ENCODE results near the gene IFNK.

Gene IFNK

DNA sequence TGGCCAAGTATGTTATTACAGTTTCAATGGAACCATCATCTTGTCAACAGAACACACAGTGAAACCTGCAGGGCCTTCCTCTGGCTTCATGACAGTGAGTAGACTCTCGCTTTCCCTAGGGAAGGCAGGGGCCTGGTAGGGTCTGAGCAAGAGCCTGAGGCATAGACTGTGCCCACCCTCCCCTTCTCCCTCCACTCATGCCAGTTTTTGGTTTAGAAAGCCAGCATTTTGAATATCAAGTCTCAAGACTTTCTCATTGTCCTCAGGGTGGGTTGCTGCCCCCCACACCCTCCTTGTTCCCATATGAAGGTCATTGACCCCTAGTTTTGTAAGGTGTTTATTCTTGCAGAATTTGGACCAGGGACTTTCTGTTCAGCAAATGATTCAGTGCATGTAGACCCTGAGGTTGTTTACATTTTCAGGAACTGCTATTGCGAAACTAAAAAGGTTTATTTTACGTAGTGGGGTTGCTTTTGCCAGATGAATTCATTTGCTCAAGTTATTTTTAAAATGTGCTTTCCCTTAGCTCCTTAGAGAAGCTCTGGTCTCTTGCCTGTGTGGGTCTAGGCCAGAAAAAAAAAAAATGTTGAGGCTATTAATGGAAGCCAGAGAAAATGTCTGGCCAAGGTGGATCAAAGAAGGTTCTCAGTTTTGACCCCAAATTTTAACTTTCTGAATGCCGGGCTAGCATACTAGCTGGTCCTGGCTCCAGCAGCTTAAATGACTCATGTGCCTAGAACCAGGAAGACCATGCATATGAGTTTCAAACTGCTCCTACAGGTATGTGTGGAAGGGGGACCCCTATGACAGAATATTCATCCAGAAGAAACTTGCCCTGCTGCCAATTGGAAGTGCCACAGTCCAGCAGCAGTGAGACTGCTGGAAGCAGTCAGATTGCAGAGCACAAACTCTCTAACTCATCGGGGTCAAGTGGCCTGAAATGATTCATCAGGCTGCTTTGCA is 15.7 kb downstream of the IFNK start:
- DNase-seq, result no peak

DNA sequence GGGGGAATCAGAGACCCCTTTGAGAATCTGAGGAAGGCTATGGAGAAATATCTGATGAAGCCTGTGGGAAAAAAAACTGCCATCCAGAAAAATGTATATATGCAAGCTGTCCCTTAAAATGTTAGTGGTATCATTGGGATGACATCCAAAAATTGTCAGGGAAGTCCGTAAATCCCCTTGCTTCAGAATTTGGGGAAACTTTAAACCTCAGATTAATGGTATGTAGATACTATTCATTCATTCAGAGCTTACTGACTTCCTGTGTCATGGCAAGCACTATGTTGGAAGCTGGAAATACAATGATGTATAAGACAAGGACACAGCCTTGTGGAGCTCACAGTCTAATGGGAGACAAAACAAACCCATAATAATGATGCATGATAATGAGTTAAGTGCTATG is 16.4 kb downstream of the IFNK start:
- no peak for DNase-seq

DNA sequence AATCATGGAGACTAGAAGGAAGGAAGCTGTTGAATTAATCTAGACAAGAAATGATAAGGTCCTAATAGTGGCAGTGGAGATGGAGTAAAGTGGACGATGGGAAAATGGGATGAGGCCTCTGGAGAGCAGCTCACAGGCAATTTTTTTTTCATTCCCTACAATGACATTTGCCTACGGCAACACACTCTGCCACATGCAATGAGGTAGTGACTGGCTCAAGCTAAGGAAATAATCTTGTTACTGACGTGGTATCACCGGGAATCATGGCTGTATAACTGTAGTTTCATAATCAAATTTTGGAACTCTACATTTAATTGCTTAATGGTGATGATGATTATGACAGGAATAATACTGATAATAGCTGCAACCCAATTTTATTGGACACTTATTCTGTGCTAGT is 17.6 kb downstream of the IFNK start:
- no peak for DNase-seq

DNA sequence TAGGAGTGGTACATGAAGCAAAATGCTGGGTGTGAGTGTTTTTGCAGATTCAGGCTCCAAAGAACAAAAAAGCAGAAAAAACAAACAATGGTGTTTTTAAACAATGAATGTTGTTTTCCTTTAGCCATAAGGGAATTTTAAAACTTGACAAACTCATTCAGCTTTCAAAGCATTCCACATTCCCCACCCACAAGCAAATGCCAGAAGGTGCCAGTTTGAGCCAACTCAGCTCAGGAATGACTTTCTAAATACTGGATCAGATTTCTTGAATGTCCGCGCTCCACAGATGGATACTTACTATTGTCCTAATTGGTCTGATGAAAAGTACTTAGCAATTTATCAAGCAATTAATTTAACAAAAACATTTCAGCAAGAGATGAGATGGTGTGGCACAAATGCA is 18.4 kb downstream of the IFNK start:
- no peak for DNase-seq

GRCh38 chr9:27545471-27545870 is 21.4 kb downstream of the IFNK start:
- DNase-seq, result no peak

DNA sequence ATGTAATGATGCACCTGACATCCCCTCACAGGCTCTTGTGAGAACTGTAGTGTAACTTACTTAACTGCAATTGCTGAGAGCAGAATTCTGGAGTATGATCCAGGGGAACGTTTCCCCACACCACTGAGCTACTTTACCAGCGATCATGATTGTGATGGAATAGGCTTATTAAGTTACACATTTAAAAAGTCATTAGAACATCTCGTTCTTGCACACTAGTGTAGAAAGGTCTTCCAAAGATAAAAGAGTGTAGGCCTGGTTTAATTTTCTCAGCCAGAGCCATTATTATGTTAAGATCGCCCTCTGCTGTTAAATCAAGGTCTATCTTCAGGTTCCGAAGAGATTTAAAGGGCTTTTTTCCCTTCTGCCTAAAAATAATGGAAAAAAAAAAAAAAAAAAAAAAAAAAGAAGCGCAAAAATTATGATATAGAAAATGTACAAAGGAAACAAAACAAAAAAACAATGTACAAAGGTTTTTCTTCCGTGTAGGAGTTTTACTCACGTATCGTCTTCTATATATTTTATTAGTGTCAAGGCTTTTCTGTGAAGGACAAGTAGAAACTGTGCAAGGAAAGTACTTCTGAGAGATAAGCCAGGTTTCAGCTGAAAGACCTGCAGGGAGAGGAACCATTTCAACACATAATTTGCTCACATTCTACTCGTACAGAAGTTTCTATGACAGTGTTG is 24.1 kb downstream of the IFNK start:
- no peak for DNase-seq

GRCh38 chr9:27549196-27549755 is 25.2 kb downstream of the IFNK start:
- no peak for DNase-seq

DNA sequence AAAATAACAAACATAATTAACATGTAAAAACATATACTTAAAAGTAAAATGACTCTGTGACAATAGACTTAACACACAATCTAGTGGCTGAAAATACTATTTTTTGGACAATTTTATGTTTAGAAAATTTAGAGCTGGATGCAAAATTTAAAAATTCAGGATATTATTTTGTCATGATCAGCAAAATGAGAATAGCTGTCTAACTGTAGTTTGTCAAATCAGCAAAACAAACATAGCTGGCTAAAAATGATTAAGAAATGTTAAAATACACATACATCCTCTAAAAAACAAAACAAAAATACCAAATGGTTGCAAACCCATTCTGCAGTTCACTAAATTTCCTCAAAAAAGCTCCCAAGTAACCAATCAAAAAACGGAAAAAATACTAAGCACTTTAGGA is 30.6 kb downstream of the IFNK start:
- no peak for DNase-seq

- no peak for DNase-seq
These were observed 32.4 kb downstream of the IFNK start for GRCh38 chr9:27556470-27556869.

GRCh38 chr9:27558307-27558706 is 34.2 kb downstream of the IFNK start:
- no peak for DNase-seq

DNA sequence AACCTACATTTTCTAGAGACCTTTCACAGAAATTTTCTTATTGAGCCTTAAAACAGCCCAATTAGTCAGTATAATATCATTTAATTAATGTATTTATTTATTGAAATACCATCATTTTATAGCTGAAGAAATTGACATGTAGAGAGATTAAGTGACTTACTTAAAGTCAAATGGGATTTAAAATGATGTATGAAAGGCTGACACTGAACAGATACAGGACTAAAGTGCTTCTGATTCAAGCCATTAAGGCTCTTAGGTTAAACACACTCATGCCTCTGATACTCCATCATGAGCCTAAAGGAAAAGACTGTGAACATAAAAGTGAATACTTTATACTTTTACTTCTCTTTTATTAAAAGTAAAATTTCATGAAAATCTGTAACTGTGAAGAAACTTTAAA is 36.4 kb downstream of the IFNK start:
- no peak for DNase-seq

DNA sequence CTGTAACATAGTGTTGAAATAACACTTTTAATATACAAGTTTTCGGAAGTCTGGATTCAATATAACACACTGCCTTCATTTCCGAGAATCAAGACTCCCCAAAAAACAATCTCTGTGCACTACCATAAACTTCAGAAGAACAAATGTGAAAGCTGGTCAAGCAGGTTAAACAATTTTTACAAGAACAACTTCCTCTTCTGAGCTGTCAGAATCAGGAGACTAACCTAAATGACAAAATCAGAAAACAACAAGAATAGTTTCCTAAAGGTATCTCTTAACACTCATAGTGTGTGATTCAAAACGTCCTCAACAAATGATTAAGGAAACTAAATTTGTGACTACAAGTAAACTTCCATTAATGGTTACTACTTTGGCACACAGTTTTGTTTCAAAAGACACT is 37.6 kb downstream of the IFNK start:
- DNase-seq, result no peak

DNA sequence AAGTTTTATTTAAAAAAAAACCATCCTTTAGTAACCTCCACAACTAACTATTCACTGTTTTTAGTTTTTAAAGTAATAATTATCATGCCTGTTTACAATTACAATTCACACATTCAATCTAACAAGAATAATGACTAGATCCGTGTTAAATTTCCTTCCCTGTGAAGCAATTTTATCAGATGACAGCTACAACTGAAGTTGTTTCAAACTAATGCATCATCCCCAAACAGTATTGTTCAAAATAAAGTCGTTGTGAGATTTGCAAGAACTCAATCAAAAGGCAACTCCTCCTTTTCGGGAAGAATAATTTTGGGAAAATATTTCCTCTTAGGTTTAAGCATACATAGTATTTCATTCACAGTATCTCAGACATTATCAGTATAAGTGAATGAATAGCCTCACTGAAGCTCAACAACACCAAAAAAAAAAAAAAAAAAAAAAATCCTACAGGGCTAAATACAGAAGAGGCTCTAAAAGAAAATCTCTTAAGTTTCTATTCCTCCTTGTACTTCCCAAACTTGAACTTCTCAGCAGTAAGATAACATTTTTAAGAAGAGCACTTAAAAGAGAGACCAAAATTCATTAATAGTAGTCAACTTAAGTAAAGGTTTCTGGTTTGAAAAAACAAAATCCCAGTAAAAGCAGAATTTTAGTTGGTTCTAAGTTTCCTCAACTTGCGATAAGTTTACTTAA is 39.8 kb downstream of the IFNK start:
- no peak for DNase-seq

GRCh38 chr9:27564670-27565069 is 40.6 kb downstream of the IFNK start:
- DNase-seq, result no peak

DNA sequence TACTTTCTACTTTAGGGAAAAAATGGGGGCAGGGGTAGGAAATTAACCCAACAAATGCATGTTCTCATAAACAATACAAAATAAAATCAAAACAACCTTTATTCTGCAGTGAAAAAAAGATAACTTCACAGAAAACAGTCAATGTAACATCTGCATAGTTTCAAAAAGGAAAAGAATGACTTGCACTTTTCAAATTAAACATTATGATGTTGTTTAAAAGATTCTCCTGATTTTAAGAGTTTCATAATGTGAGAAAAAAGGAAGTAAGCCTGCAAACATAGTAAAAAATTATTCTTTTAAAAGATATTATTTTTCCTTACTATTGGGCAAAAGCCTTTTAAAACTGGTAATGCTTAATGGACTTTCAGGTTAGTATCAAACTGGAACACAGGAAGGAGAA is 41.6 kb downstream of the IFNK start:
- DNase-seq, result no peak

- no peak for DNase-seq
These were observed 42.0 kb downstream of the IFNK start for GRCh38 chr9:27566118-27566517.

DNA sequence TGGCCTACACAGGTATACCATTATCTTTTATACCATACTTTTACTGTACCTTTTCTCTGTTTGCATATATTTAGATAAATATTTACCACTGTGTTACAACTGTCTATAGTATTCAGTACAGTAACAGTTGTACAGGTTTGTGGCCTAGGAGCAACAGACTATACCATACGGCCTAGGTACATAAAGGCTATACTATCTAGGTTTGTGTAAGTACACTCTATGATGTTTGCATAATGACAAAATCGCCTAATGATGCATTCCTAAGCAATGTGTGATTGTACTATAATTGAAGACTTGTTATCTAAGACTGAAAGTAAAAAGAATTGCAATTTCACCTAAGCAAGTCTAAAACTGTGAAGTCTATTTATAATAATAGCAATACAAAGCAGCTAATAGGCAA is 45.3 kb downstream of the IFNK start:
- no peak for DNase-seq

DNA sequence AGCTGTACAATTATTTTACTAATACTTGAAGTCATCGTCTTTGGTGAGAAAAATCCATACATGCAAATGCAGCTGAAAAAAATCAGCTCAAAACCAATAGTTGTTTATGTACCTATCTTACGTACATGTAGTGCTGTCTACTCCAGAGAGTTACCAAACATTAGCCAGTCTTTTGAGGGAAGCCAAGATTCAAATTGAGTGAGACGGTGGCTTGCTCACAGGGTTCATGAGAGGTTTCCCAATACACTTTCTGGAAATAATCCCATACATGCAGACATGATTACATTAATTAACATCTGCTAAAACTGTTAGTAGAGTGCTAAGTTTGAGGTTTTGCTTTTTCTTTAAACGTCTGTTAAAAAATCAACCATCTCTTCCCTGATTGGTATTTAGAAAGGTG is 46.9 kb downstream of the IFNK start:
- no peak for DNase-seq

DNA sequence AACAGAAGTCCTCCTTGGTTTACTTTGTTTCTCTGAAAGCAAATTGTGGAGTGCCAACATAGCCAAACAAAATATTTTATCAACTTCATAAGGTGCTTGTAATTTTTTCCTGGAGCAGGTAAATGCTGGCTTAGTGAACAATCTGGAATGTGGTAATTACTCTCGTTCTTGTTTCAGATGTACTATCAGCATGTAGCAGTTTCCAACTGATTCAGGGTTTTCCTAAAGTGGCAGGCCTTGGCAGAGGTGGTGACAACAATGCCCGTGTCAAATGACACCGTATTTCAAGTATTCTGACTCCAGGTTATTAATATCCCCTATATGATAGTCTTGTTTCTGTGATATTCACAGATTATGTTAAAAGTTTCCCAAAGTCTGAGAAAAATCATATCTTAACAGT is 48.0 kb downstream of the IFNK start:
- DNase-seq, result no peak

DNA sequence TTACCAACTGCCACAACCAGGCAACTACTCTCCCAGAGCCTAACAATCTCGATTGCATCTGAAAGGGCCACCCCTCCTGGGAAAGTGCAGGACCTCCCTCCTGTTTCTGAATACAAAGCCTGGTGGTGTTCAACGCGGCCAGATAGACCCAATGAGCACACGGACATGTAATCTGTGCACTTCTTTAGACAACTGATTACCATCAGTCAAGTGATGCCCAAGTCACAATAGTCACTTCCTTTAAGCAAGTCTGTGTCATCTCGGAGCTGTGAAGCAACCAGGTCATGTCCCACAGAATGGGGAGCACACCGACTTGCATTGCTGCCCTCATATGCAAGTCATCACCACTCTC is 48.5 kb downstream of the IFNK start:
- DNase-seq, result peak; percentile 72 to 83

DNA sequence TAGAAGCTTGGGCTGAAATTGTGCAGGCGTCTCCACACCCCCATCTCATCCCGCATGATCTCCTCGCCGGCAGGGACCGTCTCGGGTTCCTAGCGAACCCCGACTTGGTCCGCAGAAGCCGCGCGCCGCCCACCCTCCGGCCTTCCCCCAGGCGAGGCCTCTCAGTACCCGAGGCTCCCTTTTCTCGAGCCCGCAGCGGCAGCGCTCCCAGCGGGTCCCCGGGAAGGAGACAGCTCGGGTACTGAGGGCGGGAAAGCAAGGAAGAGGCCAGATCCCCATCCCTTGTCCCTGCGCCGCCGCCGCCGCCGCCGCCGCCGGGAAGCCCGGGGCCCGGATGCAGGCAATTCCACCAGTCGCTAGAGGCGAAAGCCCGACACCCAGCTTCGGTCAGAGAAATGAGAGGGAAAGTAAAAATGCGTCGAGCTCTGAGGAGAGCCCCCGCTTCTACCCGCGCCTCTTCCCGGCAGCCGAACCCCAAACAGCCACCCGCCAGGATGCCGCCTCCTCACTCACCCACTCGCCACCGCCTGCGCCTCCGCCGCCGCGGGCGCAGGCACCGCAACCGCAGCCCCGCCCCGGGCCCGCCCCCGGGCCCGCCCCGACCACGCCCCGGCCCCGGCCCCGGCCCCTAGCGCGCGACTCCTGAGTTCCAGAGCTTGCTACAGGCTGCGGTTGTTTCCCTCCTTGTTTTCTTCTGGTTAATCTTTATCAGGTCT is 49.0 kb downstream of the IFNK start, which contains the start of gene C9orf72:
TSS of gene C9orf72 (minus strand) at position 564 of the 716 bp plus-strand sequence. CDS start 6,361 bp downstream, outside the sequence.
- DNase-seq, result peak; percentile 89

Measured in CD4-positive, alpha-beta T cell treated with Interleukin-4 for 1 hour (primary cell).